PC-9 (cell line): ENCODE data around the gene KLHDC7B. TPM values are rescaled to one million over a fixed set of nuclear protein-coding genes. Genes with fewer than 3 reads are reported as not detected.

ENCODE experiments used
- BruUV-seq: library from RNA; stranded (reverse); fragments of 400-500 nt; replicated peaks from 2 replicates; lab custom pipeline; 2021; lab: Mats Ljungman, UMichigan
- CTCF ChIA-PET: fragments of 300-600 bp; sonication (Branson Sonifier 250); formaldehyde crosslinking; loops from one replicate; lab custom pipeline; 2022; ENCODE audit warnings: antibody characterized with exemption; lab: Charles Lee
- POLR2A ChIA-PET: fragments of 300-600 bp; sonication (Branson Sonifier 250); formaldehyde crosslinking; loops from one replicate; lab custom pipeline; 2022; ENCODE audit warnings: antibody characterized with exemption; ENCODE audit not compliant: unreplicated experiment; lab: Charles Lee
- DNase-seq, 2 experiments: peaks; one replicate each; pipeline versions ENCODE4 v3.0.0 to v3.0.0-alpha.2; 2015 to 2022; ENCODE audit warnings: mixed read lengths in 1 of 2
- H2AFZ ChIP-seq: fragments of 200-600 bp; sonication (generic); 2 replicates; pipeline ENCODE4 v1.8.1; 2017; ENCODE audit warnings: antibody characterized with exemption
- H3F3A ChIP-seq: fragments of 200-600 bp; sonication (generic); 2 replicates; pipeline ENCODE4 v1.8.1; 2017; ENCODE audit warnings: antibody characterized with exemption, mild to moderate bottlenecking, low read depth; ENCODE audit not compliant: insufficient read depth
- H3K27ac ChIP-seq: fragments of 200-600 bp; sonication (generic); 2 replicates; pipeline ENCODE4 v1.6.1; 2016; ENCODE audit warnings: mixed run types
- H3K27me3 ChIP-seq: fragments of 200-600 bp; sonication (generic); 2 replicates; pipeline ENCODE4 v1.6.1; 2016; ENCODE audit warnings: low read depth, mixed run types; ENCODE audit not compliant: insufficient read depth
- H3K36me3 ChIP-seq: fragments of 200-600 bp; sonication (generic); 2 replicates; pipeline ENCODE4 v1.6.1; 2016; ENCODE audit warnings: low read depth, mixed run types
- H3K4me1 ChIP-seq: fragments of 200-600 bp; sonication (generic); replicated peaks from 2 replicates; pipeline ENCODE4 v1.6.1; 2016; ENCODE audit warnings: mixed run types; ENCODE audit not compliant: insufficient read depth
- H3K4me2 ChIP-seq: fragments of 200-600 bp; sonication (generic); 2 replicates; pipeline ENCODE4 v1.6.1; 2017; ENCODE audit warnings: mixed run types
- H3K4me3 ChIP-seq: fragments of 200-600 bp; sonication (generic); 2 replicates; pipeline ENCODE4 v1.6.1; 2016; ENCODE audit warnings: mixed run types
- H3K79me2 ChIP-seq: fragments of 200-600 bp; sonication (generic); 2 replicates; pipeline ENCODE4 v1.6.1; 2017; ENCODE audit warnings: low read depth, mixed run types
- H3K9me2 ChIP-seq: fragments of 200-600 bp; sonication (generic); 2 replicates; pipeline ENCODE4 v1.8.1; 2017; ENCODE audit warnings: mild to moderate bottlenecking; ENCODE audit not compliant: insufficient read depth
- H3K9me3 ChIP-seq: fragments of 200-600 bp; sonication (generic); 2 replicates; pipeline ENCODE4 v1.8.1; 2016; ENCODE audit warnings: low read depth; ENCODE audit not compliant: insufficient read depth
- H4K20me1 ChIP-seq: fragments of 200-600 bp; sonication (generic); 2 replicates; pipeline ENCODE4 v1.8.1; 2017; ENCODE audit not compliant: insufficient read depth
- CTCF ChIP-seq: fragments of 200-600 bp; sonication (generic); conservative IDR thresholded peaks from 2 replicates; pipeline ENCODE4 v1.6.1; 2017; ENCODE audit warnings: mixed run types, antibody characterized with exemption, mild to moderate bottlenecking, moderate library complexity
- EZH2 ChIP-seq: fragments of 200-600 bp; sonication (generic); IDR thresholded peaks from 2 replicates; pipeline ENCODE4 v1.8.0; 2017; ENCODE audit warnings: antibody characterized with exemption, low read depth
- intact Hi-C: fragments of 100-400 bp; cut with micrococcal nuclease; formaldehyde crosslinking; loops from one replicate; pipeline ENCODE4 v1.10.0; 2022; ENCODE audit not compliant: unreplicated experiment
- total RNA-seq: library from RNA; stranded (reverse); gene quantifications from 2 replicates; pipeline ENCODE4 v1.2.3, GENCODE V29; 2021

KLHDC7B gene
- total RNA-seq, 1 experiment from 2014 or later: 0.72 TPM

DNA sequence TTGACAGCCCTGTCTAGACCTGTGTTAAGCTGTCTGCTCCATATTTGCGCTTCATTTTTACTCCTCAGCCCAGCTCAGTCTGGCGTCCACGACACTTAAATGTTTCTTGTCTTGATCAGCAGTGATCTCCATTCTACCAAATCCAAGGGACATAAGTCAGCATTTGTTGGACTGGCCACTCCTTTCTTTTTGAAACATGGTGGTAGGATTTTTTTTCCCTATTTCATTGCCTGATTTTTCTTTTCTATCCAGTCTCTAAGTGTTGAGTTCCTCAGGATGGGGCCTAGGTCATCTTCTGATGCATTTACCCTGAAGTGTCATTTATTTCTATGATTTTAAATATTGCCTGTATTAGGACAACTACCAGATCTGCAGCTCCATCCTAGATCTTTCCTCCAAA, 36.8 kb upstream of the KLHDC7B start:
- peak overlapping the region; percentile 88; the same call in 1 of the 2 replicates for H2AFZ ChIP-seq
- peak overlapping the region; percentile 93 for H3K4me2 ChIP-seq
- no peaks in the 10 kb centered on the region for H3K9me2 ChIP-seq
- POLR2A ChIA-PET: no interaction called here
- no peaks in the 10 kb centered on the region for H3K27me3 ChIP-seq
- H3K9me3 ChIP-seq: no peaks in the 10 kb centered on the region
- H3F3A ChIP-seq: no peaks in the 10 kb centered on the region
- CTCF ChIA-PET: interaction anchor here (1.1 kb wide), 1 partner anchor 17 kb away, joined by 4 read pairs; the partner anchor contains the start of gene SCO2
- H3K79me2 ChIP-seq: peaks cover 60% of the 10 kb centered on the region
- intact Hi-C loops: loop anchor here (1.0 to 5.0 kb wide), 4 partner anchors 16 to 167 kb away; partner anchors contain the start of genes CHKB, PPP6R2, SBF1 and SCO2
- peaks cover 19% of the 10 kb centered on the region for H3K4me1 ChIP-seq
- TSS peak; percentile 34 for BruUV-seq
- H4K20me1 ChIP-seq: peaks cover 8% of the 10 kb centered on the region
- TF ChIP-seq EZH2 (no peak), CTCF (no peak)
- no peak for DNase-seq
- 0 out of 2 replicates have a peak, but pooled peaks cover 5% of the 10 kb centered on the region for H3K36me3 ChIP-seq
- H3K27ac ChIP-seq: peak overlapping the region; percentile 48; the same call in 1 of the 2 replicates
- H3K4me3 ChIP-seq: peak overlapping the region; percentile 68

- no peaks in the 10 kb centered on the region for H3K27me3 ChIP-seq
- H2AFZ ChIP-seq: no peak overlapping the region
- DNase-seq: no peak
- no peaks in the 10 kb centered on the region for H3K9me2 ChIP-seq
- H3K79me2 ChIP-seq: peaks cover 74% of the 10 kb centered on the region
- no peaks in the 10 kb centered on the region; the same call in 1 of the 2 replicates for H3F3A ChIP-seq
- POLR2A ChIA-PET: interaction anchor here (0.6 kb wide), 1 partner anchor 13 kb away, joined by 4 read pairs; no protein-coding TSS in a partner anchor
- TF ChIP-seq CTCF (no peak), EZH2 (no peak)
- no peak overlapping the region for H3K4me3 ChIP-seq
- no TSS peak for BruUV-seq
- intact Hi-C loops: no loop called here
- peaks cover 7% of the 10 kb centered on the region; the same call in 1 of the 2 replicates for H3K36me3 ChIP-seq
- CTCF ChIA-PET: no interaction called here
- H3K4me2 ChIP-seq: no peak overlapping the region
- H4K20me1 ChIP-seq: peaks cover 24% of the 10 kb centered on the region
- H3K4me1 ChIP-seq: peaks cover 12% of the 10 kb centered on the region
- no peaks in the 10 kb centered on the region for H3K9me3 ChIP-seq
- H3K27ac ChIP-seq: no peak overlapping the region
Observed at GRCh38 chr22:50513175-50513574, 32.5 kb upstream of the KLHDC7B start.

- no peaks in the 10 kb centered on the region for H3K9me2 ChIP-seq
- ChIA-PET POLR2A (no interaction called here), CTCF (interaction anchor here (0.5 kb wide), 1 partner anchor 192 kb away, joined by 14 read pairs; no protein-coding TSS in a partner anchor)
- H3K4me2 ChIP-seq: no peak overlapping the region
- H3K79me2 ChIP-seq: peaks cover 48% of the 10 kb centered on the region
- no peaks in the 10 kb centered on the region for H3K4me1 ChIP-seq
- H4K20me1 ChIP-seq: peaks cover 18% of the 10 kb centered on the region
- no peaks in the 10 kb centered on the region for H3K27me3 ChIP-seq
- no peaks in the 10 kb centered on the region for H3K9me3 ChIP-seq
- intact Hi-C loops: no loop called here
- H3K27ac ChIP-seq: no peak overlapping the region
- no peak overlapping the region for H2AFZ ChIP-seq
- H3F3A ChIP-seq: peaks cover 5% of the 10 kb centered on the region; the same call in 1 of the 2 replicates
- H3K36me3 ChIP-seq: peaks cover 21% of the 10 kb centered on the region; the same call in 1 of the 2 replicates
- H3K4me3 ChIP-seq: no peak overlapping the region
- TF ChIP-seq CTCF: no peak
- no peak for DNase-seq
- BruUV-seq: no TSS peak
Observed at GRCh38 chr22:50516068-50516467, 29.6 kb upstream of the KLHDC7B start.
